Amniotic stem cell (primary cell): ENCODE results near the gene HINT3.
"Not testable (repeated sequence)": the region's sequence is repeated elsewhere in the genome, so short reads cannot be mapped to it uniquely, and the experiment has no call there.

Experiments
- DNase-seq: peaks from one replicate; lab custom pipeline; 2025; lab: John Stamatoyannopoulos, UW

HINT3 gene

DNA sequence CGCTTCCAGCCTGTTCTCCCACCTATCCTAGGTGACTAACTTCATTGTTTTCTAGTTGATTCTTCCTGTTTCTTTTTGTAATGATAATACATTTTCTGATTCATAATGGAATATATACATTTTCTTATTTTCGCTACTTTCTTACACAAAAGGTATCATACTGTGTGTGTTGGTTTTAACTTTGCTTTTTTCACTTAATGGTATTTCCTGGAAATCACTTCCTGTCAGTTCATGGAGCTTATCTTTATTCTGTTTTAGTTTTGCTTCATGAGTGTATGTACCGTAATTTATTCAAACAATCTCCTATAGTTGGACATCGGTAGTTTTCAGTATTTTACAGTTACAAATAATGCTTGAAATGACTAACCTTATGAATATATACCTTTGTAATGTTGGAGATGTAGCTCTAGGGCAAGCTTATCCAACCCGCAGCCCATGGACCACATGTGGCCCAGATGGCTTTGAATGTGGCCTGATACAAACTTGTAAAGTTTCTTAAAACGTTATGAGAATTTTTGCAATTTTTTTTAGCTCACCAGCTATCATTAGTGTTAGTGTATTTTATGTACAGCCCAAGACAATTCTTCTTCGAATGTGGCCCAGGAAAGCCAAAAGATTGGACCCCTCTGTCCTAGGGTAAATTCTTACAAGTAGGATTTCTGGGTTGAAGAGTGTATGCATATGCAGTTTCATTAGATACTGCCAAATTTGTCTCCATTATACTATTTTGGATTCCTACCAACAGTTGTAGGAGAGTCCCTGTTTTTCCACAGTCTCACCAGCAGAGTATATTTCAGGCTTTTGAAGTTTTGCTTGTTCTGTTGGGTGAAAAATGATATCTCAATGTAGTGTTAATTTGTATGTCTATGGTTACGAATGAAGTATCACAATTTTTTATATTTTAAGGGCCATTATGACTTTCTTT lies 46.4 kb downstream of the HINT3 start:
- no peak for DNase-seq

- DNase-seq: no peak
Observed at GRCh38 chr6:126007800-126008199, 51.2 kb downstream of the HINT3 start.

- DNase-seq: no peak
Observed at GRCh38 chr6:126010040-126010439, 53.5 kb downstream of the HINT3 start.

DNA sequence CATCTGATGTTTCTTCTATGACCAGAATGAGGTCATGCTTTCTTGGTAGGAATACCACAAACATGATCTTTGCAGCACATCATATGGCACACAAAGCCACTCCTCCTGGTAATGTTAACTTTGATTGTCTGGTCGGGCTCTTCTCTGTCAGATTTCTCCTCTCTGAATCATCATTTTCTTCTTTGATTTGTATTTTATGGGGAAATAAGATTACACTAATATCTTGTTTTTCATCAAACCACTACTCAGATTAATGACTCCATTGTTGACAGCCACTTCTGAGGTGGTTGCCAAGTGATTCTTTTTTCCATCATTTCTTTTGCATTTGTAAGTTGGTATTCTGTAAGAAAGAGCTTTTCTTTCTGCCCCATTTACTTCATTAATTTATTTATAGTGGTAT lies 59.3 kb downstream of the HINT3 start:
- no peak for DNase-seq

GRCh38 chr6:126016591-126016990 lies 60.0 kb downstream of the HINT3 start:
- DNase-seq: no peak

GRCh38 chr6:126017668-126018067 lies 61.1 kb downstream of the HINT3 start:
- DNase-seq: no peak

GRCh38 chr6:126020305-126021050 lies 63.9 kb downstream of the HINT3 start:
- DNase-seq: no peak

DNA sequence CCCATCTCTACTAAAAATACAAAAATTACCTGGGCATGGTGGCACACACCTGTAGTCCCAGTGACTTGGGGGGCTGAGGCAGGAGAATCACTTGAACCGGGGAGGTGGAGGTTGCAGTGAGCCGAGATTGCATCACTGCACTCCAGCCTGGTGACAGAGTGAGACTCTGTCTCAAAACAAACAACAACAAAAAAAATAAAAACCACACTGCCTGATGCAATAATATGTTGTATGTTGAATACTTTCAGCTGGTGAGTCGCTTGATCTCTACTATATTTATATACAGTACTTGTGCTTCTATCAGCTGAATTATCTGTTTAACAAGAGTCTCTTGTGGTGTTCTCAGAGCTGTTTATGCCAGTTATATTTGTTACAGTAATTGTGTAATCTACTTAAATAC lies 66.9 kb downstream of the HINT3 start:
- not testable (repeated sequence) for DNase-seq

- DNase-seq: no peak
Observed at GRCh38 chr6:126026001-126026400, 69.4 kb downstream of the HINT3 start.

GRCh38 chr6:126027601-126028000 lies 71.0 kb downstream of the HINT3 start:
- no peak for DNase-seq
